A673 (cell line): ENCODE data around the gene NCOA6. TPM values are rescaled to one million over a fixed set of nuclear protein-coding genes. Genes with fewer than 3 reads are reported as not detected.

Experiments used
- BruUV-seq: library from RNA; stranded (reverse); fragments of 400-500 nt; replicated peaks from 2 replicates; lab custom pipeline; 2021; lab: Mats Ljungman, UMichigan
- CTCF ChIA-PET: fragments of 300-600 bp; sonication (Branson Sonifier 250); formaldehyde crosslinking; loops from one replicate; lab custom pipeline; 2022; ENCODE audit warnings: antibody characterized with exemption; lab: Charles Lee
- POLR2A ChIA-PET: fragments of 300-600 bp; sonication (Branson Sonifier 250); formaldehyde crosslinking; loops from one replicate; lab custom pipeline; 2022; ENCODE audit warnings: antibody characterized with exemption; ENCODE audit not compliant: low non-redundant PET; lab: Charles Lee
- DNase-seq: peaks from one replicate; pipeline ENCODE4 v3.0.0-alpha.2; 2015; ENCODE audit warnings: low spot score
- H3K27ac ChIP-seq: fragments of 200-600 bp; sonication (generic); 2 replicates; pipeline ENCODE4 v1.5.1; 2016; ENCODE audit warnings: mixed run types, low read depth, mild to moderate bottlenecking, mixed read lengths, antibody characterized with exemption, low read length; ENCODE audit not compliant: poor library complexity, severe bottlenecking
- H3K27me3 ChIP-seq: fragments of 200-600 bp; sonication (generic); replicated peaks from 2 replicates; pipeline ENCODE4 v1.6.1; 2017; ENCODE audit warnings: mixed run types, low read depth, mild to moderate bottlenecking, mixed read lengths, antibody characterized with exemption, low read length; ENCODE audit not compliant: insufficient read depth, poor library complexity
- H3K36me3 ChIP-seq: fragments of 200-600 bp; sonication (generic); 2 replicates; pipeline ENCODE4 v1.6.1; 2016; ENCODE audit warnings: mixed run types, mild to moderate bottlenecking, mixed read lengths, antibody characterized with exemption, low read length; ENCODE audit not compliant: insufficient read depth, poor library complexity, severe bottlenecking
- H3K4me1 ChIP-seq: fragments of 200-600 bp; sonication (generic); 2 replicates; pipeline ENCODE4 v1.6.1; 2017; ENCODE audit warnings: mixed run types, mild to moderate bottlenecking, mixed read lengths, antibody characterized with exemption, low read length; ENCODE audit not compliant: insufficient read depth, poor library complexity, severe bottlenecking
- H3K4me3 ChIP-seq: fragments of 200-600 bp; sonication (generic); 2 replicates; pipeline ENCODE4 v1.5.1; 2016; ENCODE audit warnings: low read depth, mixed run types, mild to moderate bottlenecking, mixed read lengths, low read length; ENCODE audit not compliant: poor library complexity, severe bottlenecking
- H3K9me3 ChIP-seq: fragments of 200-600 bp; sonication (generic); 2 replicates; pipeline ENCODE4 v1.6.1; 2016; ENCODE audit warnings: mixed run types, low read depth, mild to moderate bottlenecking, mixed read lengths, antibody characterized with exemption, low read length; ENCODE audit not compliant: poor library complexity, severe bottlenecking
- CTCF ChIP-seq: fragments of 300-800, 200-600 bp; sonication (generic); conservative IDR thresholded peaks from 2 replicates; pipeline ENCODE4 v1.5.1; 2017; ENCODE audit warnings: low read depth, mild to moderate bottlenecking, antibody characterized with exemption, low read length, moderate library complexity, mixed read lengths
- EZH2 ChIP-seq: fragments of 200-600 bp; sonication (generic); IDR thresholded peaks from 2 replicates; pipeline ENCODE4 v1.6.1; 2017; ENCODE audit warnings: borderline replicate concordance, low read depth, mild to moderate bottlenecking, mixed read lengths, antibody characterized with exemption, low read length; ENCODE audit not compliant: poor library complexity, severe bottlenecking
- intact Hi-C: fragments of 100-400 bp; cut with micrococcal nuclease; formaldehyde crosslinking; loops from one replicate; pipeline ENCODE4 v1.10.0; 2022; ENCODE audit not compliant: unreplicated experiment
- total RNA-seq: library from RNA; stranded (reverse); gene quantifications from 2 replicates; pipeline ENCODE4 v1.2.3, GENCODE V29; 2021

NCOA6 gene
- total RNA-seq, 1 experiment from 2014 or later, result 39.9 TPM

- peaks cover 43% of the 10 kb centered on the region for H3K36me3 ChIP-seq
- no peaks in the 10 kb centered on the region for H3K27me3 ChIP-seq
- CTCF ChIA-PET, result no interaction called here
- intact Hi-C loops, result no loop called here
- H3K27ac ChIP-seq, result no peak overlapping the region
- BruUV-seq, result no TSS peak
- no peak for TF ChIP-seq EZH2
- no peak for TF ChIP-seq CTCF
- DNase-seq, result no peak
- no peaks in the 10 kb centered on the region for H3K4me1 ChIP-seq
- no peaks in the 10 kb centered on the region for H3K9me3 ChIP-seq
- POLR2A ChIA-PET, result no interaction called here
- no peak overlapping the region for H3K4me3 ChIP-seq
These were observed 82.4 kb downstream of the NCOA6 start for GRCh38 chr20:34743039-34743438.

- Histone ChIP-seq H3K9me3 (no peaks in the 10 kb centered on the region), H3K4me1 (no peaks in the 10 kb centered on the region), H3K4me3 (no peak overlapping the region), H3K36me3 (peaks cover 16% of the 10 kb centered on the region), H3K27me3 (no peaks in the 10 kb centered on the region), H3K27ac (no peak overlapping the region)
- no TSS peak for BruUV-seq
- POLR2A ChIA-PET, result no interaction called here
- no peak for TF ChIP-seq CTCF
- TF ChIP-seq EZH2, result no peak
- no peak for DNase-seq
- CTCF ChIA-PET, result no interaction called here
- intact Hi-C loops, result no loop called here
These were observed 89.2 kb downstream of the NCOA6 start for GRCh38 chr20:34736106-34736735.

GRCh38 chr20:34732523-34732922, 92.9 kb downstream of the NCOA6 start:
- DNase-seq, result no peak

More at GRCh38 chr20:34732523-34732922, 92.9 kb downstream of the NCOA6 start:
- Histone ChIP-seq H3K27me3 (no peaks in the 10 kb centered on the region), H3K4me1 (no peaks in the 10 kb centered on the region), H3K4me3 (no peak overlapping the region), H3K9me3 (no peaks in the 10 kb centered on the region), H3K27ac (no peak overlapping the region), H3K36me3 (peaks cover 8% of the 10 kb centered on the region)
- BruUV-seq, result no TSS peak
- intact Hi-C loops, result no loop called here
- TF ChIP-seq CTCF (no peak), EZH2 (no peak)
- CTCF ChIA-PET, result no interaction called here
- POLR2A ChIA-PET, result interaction anchor here (0.6 kb wide), 1 partner anchor 623 kb away, joined by 10 read pairs; no protein-coding TSS in a partner anchor
